Left ventricle myocardium inferior (tissue), 1 donor: ENCODE measurements around the gene MINPP1. TPM values are rescaled to one million over a fixed set of nuclear protein-coding genes. Genes with fewer than 3 reads are reported as not detected.

ENCODE experiments used
- DNase-seq: peaks from one replicate; pipeline ENCODE4 v3.0.0-alpha.2; 2020
- H3K27ac ChIP-seq: fragments of 200-600 bp; replicated peaks from 2 replicates; pipeline ENCODE4 v1.8.0; 2021
- H3K27me3 ChIP-seq: fragments of 200-600 bp; 2 replicates; pipeline ENCODE4 v1.8.0; 2021; ENCODE audit warnings: low read depth
- H3K36me3 ChIP-seq: fragments of 200-600 bp; 2 replicates; pipeline ENCODE4 v1.8.0; 2021
- H3K4me1 ChIP-seq: fragments of 200-600 bp; 2 replicates; pipeline ENCODE4 v1.8.0; 2021
- H3K4me3 ChIP-seq: fragments of 200-600 bp; 2 replicates; pipeline ENCODE4 v1.8.0; 2021; ENCODE audit warnings: mild to moderate bottlenecking, moderate library complexity
- H3K9me3 ChIP-seq: fragments of 200-600 bp; replicated peaks from 2 replicates; pipeline ENCODE4 v1.8.0; 2021
- intact Hi-C: fragments of 100-400 bp; cut with micrococcal nuclease; formaldehyde crosslinking; loops from one replicate; pipeline ENCODE4 v1.11.0; 2022
- total RNA-seq: library from RNA; stranded (reverse); fragmentation: NEBNext Ultra II Directional; extraction: Animal tissue kit (Norgen Biotek cat#: 25700); gene quantifications from one replicate; pipeline ENCODE4 v1.2.1, GENCODE V29; 2021
- TF ChIP-seq, protein P1 (sequence below): fragments of 200-600 bp; IDR thresholded peaks from 2 replicates; pipeline ENCODE4 v1.8.0; 2021; ENCODE audit warnings: antibody characterized with exemption, mild to moderate bottlenecking, borderline replicate concordance
- donor health status: DM: no; HTN: yes; CAD: no; lungs with severe emphysema.

Gene MINPP1
- total RNA-seq, 1 donor from 2014 or later, result 5.4 TPM

DNA sequence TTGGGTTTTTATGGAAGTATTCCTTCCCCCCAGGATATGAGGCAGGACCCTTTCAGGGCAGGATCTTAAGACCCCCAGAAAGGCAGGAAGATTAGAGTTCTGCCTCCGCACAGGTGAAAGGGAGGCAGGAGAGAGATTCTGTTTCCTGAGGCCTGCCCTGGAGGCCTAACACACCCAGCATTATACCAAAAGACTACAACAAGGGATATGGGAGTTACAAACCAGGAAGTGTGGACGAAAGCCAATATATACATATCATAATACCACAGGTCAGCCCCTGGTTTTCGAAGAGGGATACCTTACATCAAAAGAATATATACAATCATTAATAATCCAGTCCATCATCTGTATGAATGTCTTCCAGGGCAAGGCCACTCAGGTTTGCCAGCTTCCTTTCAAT lies 14.2 kb downstream of the MINPP1 start:
- H3K36me3 ChIP-seq, result peaks cover 65% of the 10 kb centered on the region
- intact Hi-C loops, result no loop called here
- H3K4me1 ChIP-seq, result peaks cover 14% of the 10 kb centered on the region
- no peaks in the 10 kb centered on the region for H3K27me3 ChIP-seq
- H3K27ac ChIP-seq, result no peak overlapping the region
- no peak for DNase-seq
- no peak overlapping the region for H3K4me3 ChIP-seq
- TF ChIP-seq, protein P1, sequence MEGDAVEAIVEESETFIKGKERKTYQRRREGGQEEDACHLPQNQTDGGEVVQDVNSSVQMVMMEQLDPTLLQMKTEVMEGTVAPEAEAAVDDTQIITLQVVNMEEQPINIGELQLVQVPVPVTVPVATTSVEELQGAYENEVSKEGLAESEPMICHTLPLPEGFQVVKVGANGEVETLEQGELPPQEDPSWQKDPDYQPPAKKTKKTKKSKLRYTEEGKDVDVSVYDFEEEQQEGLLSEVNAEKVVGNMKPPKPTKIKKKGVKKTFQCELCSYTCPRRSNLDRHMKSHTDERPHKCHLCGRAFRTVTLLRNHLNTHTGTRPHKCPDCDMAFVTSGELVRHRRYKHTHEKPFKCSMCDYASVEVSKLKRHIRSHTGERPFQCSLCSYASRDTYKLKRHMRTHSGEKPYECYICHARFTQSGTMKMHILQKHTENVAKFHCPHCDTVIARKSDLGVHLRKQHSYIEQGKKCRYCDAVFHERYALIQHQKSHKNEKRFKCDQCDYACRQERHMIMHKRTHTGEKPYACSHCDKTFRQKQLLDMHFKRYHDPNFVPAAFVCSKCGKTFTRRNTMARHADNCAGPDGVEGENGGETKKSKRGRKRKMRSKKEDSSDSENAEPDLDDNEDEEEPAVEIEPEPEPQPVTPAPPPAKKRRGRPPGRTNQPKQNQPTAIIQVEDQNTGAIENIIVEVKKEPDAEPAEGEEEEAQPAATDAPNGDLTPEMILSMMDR, result no peak
- H3K9me3 ChIP-seq, result no peaks in the 10 kb centered on the region

- peaks cover 59% of the 10 kb centered on the region for H3K36me3 ChIP-seq
Measured at GRCh38 chr10:87519582-87519981, 14.9 kb downstream of the MINPP1 start.

GRCh38 chr10:87523731-87524130 lies 19.0 kb downstream of the MINPP1 start:
- Histone ChIP-seq H3K27me3 (no peaks in the 10 kb centered on the region), H3K36me3 (peaks cover 34% of the 10 kb centered on the region), H3K9me3 (peaks cover 9% of the 10 kb centered on the region), H3K4me3 (no peak overlapping the region), H3K4me1 (peaks cover 24% of the 10 kb centered on the region), H3K27ac (peak overlapping the region; percentile 77)
- DNase-seq, result no peak
- intact Hi-C loops, result no loop called here
- TF ChIP-seq, protein P1, result no peak

More at GRCh38 chr10:87519582-87519981, 14.9 kb downstream of the MINPP1 start:
- intact Hi-C loops, result no loop called here
- no peak for DNase-seq
- Histone ChIP-seq H3K27ac (no peak overlapping the region), H3K9me3 (no peaks in the 10 kb centered on the region), H3K4me1 (peaks cover 20% of the 10 kb centered on the region), H3K27me3 (no peaks in the 10 kb centered on the region), H3K4me3 (no peak overlapping the region)
- TF ChIP-seq, protein P1, result no peak

- TF ChIP-seq, protein P1, result no peak
- peaks cover 38% of the 10 kb centered on the region for H3K36me3 ChIP-seq
- no peak for DNase-seq
- no peak overlapping the region for H3K4me3 ChIP-seq
- H3K9me3 ChIP-seq, result peaks cover 14% of the 10 kb centered on the region
- H3K27me3 ChIP-seq, result no peaks in the 10 kb centered on the region
- H3K27ac ChIP-seq, result peak overlapping the region; percentile 77
- peaks cover 24% of the 10 kb centered on the region for H3K4me1 ChIP-seq
- intact Hi-C loops, result no loop called here
Measured at GRCh38 chr10:87524296-87524695, 19.6 kb downstream of the MINPP1 start.

GRCh38 chr10:87531908-87532622 lies 27.4 kb downstream of the MINPP1 start:
- H3K4me1 ChIP-seq, result peaks cover 26% of the 10 kb centered on the region
- H3K27ac ChIP-seq, result peak overlapping the region; percentile 80
- no peak for DNase-seq

More at GRCh38 chr10:87531908-87532622, 27.4 kb downstream of the MINPP1 start:
- Histone ChIP-seq H3K36me3 (peaks cover 29% of the 10 kb centered on the region), H3K4me3 (peak overlapping the region; percentile 35), H3K27me3 (no peaks in the 10 kb centered on the region), H3K9me3 (peaks cover 23% of the 10 kb centered on the region)
- TF ChIP-seq, protein P1, result no peak
- intact Hi-C loops, result loop anchor here (10.0 kb wide), 2 partner anchors 123 to 203 kb away; partner anchors contain the start of gene PAPSS2
